OCI-LY7 (cell line): ENCODE results near the gene XKR7. TPM values are rescaled to one million over a fixed set of nuclear protein-coding genes. Genes with fewer than 3 reads are reported as not detected.

Source experiments
- BruUV-seq: library from RNA; stranded (reverse); fragments of 400-500 nt; replicated peaks from 2 replicates; lab custom pipeline; 2021; lab: Mats Ljungman, UMichigan
- CTCF ChIA-PET: fragments of 300-600 bp; sonication (Branson Sonifier 250); formaldehyde crosslinking; loops from one replicate; lab custom pipeline; 2022; ENCODE audit warnings: antibody characterized with exemption; ENCODE audit not compliant: unreplicated experiment; lab: Charles Lee
- POLR2A ChIA-PET: fragments of 300-600 bp; sonication (Branson Sonifier 250); formaldehyde crosslinking; loops from one replicate; lab custom pipeline; 2022; ENCODE audit warnings: antibody characterized with exemption; lab: Charles Lee
- DNase-seq: peaks from one replicate; pipeline ENCODE4 v3.0.0-alpha.2; 2015; ENCODE audit warnings: low spot score
- H2AFZ ChIP-seq: fragments of 200-600 bp; sonication (generic), shearing (Covaris generic); 2 replicates; pipeline ENCODE4 v1.6.1; 2014; ENCODE audit warnings: mild to moderate bottlenecking, antibody characterized with exemption, low read length, moderate library complexity
- H3K27ac ChIP-seq: fragments of 200-600 bp; sonication (generic); 2 replicates; pipeline ENCODE4 v1.5.1; 2014; ENCODE audit warnings: mixed run types, low read depth, mild to moderate bottlenecking, moderate library complexity, low read length, inconsistent platforms; ENCODE audit not compliant: poor library complexity, severe bottlenecking
- H3K36me3 ChIP-seq: fragments of 200-600 bp; sonication (generic); 2 replicates; pipeline ENCODE4 v1.6.1; 2014; ENCODE audit warnings: mild to moderate bottlenecking, antibody characterized with exemption, low read length, moderate library complexity, mixed read lengths; ENCODE audit not compliant: insufficient read depth
- H3K4me1 ChIP-seq: fragments of 200-600 bp; sonication (generic); 2 replicates; pipeline ENCODE4 v1.5.1; 2014; ENCODE audit warnings: mild to moderate bottlenecking, low read length; ENCODE audit not compliant: insufficient read depth, poor library complexity, severe bottlenecking
- H3K4me2 ChIP-seq: fragments of 200-600 bp; sonication (generic); 2 replicates; pipeline ENCODE4 v1.6.1; 2014; ENCODE audit warnings: mild to moderate bottlenecking, low read length
- H3K4me3 ChIP-seq: fragments of 200-600 bp; sonication (generic); 2 replicates; pipeline ENCODE4 v1.5.1; 2014; ENCODE audit warnings: mild to moderate bottlenecking, low read depth, low read length; ENCODE audit not compliant: poor library complexity, severe bottlenecking
- H3K79me2 ChIP-seq: fragments of 200-600 bp; sonication (generic); 2 replicates; pipeline ENCODE4 v1.6.1; 2016; ENCODE audit warnings: low read depth, mild to moderate bottlenecking, low read length, moderate library complexity, mixed read lengths; ENCODE audit not compliant: insufficient read depth
- H3K9me2 ChIP-seq: fragments of 200-600 bp; sonication (generic); 2 replicates; pipeline ENCODE4 v1.6.1; 2016; ENCODE audit warnings: mild to moderate bottlenecking, low read length, mixed read lengths; ENCODE audit not compliant: insufficient read depth
- H3K9me3 ChIP-seq: fragments of 200-600 bp; sonication (generic); 2 replicates; pipeline ENCODE4 v1.6.1; 2014; ENCODE audit warnings: mild to moderate bottlenecking, mixed run types, low read length, mixed read lengths
- H4K20me1 ChIP-seq: fragments of 200-600 bp; sonication (generic); 2 replicates; pipeline ENCODE4 v1.6.1; 2014; ENCODE audit warnings: mild to moderate bottlenecking, antibody characterized with exemption, low read length, moderate library complexity, mixed read lengths; ENCODE audit not compliant: insufficient read depth
- EZH2phosphoT487 ChIP-seq: fragments of 200-600 bp; sonication (generic); IDR thresholded peaks from 2 replicates; pipeline ENCODE4 v1.6.1; 2018; ENCODE audit warnings: low read depth, borderline replicate concordance, mild to moderate bottlenecking, mixed run types, antibody characterized with exemption, low read length, moderate library complexity, mixed read lengths
- intact Hi-C: fragments of 100-400 bp; cut with micrococcal nuclease; formaldehyde crosslinking; loops from one replicate; pipeline ENCODE4 v1.10.0; 2022; ENCODE audit not compliant: unreplicated experiment
- total RNA-seq, 2 experiments: library from RNA; depleted of rRNA in 1 of 2; stranded (reverse); fragments of >200 nt in 1 of 2; shearing (Covaris generic) in 1 of 2; gene quantifications; 2 replicates each; pipeline ENCODE4 v1.2.3, GENCODE V29; 2014 to 2022
- TF ChIP-seq, protein P1 (sequence below): fragments of 200-600 bp; sonication (generic); conservative IDR thresholded peaks from 2 replicates; pipeline ENCODE4 v1.5.1; 2014; ENCODE audit warnings: mild to moderate bottlenecking, antibody characterized with exemption, low read length, moderate library complexity, mixed read lengths

XKR7 gene
- total RNA-seq, 2 experiments from 2014 or later = not detected

- Histone ChIP-seq H2AFZ (no peak overlapping the region), H3K27ac (no peak overlapping the region), H3K9me2 (no peaks in the 10 kb centered on the region), H3K36me3 (no peaks in the 10 kb centered on the region), H3K4me2 (no peak overlapping the region), H3K9me3 (no peaks in the 10 kb centered on the region), H3K4me1 (no peaks in the 10 kb centered on the region), H3K4me3 (no peak overlapping the region), H4K20me1 (no peaks in the 10 kb centered on the region), H3K79me2 (no peaks in the 10 kb centered on the region)
- no TSS peak for BruUV-seq
- DNase-seq = no peak
- no peak for TF ChIP-seq EZH2phosphoT487
- TF ChIP-seq, protein P1, sequence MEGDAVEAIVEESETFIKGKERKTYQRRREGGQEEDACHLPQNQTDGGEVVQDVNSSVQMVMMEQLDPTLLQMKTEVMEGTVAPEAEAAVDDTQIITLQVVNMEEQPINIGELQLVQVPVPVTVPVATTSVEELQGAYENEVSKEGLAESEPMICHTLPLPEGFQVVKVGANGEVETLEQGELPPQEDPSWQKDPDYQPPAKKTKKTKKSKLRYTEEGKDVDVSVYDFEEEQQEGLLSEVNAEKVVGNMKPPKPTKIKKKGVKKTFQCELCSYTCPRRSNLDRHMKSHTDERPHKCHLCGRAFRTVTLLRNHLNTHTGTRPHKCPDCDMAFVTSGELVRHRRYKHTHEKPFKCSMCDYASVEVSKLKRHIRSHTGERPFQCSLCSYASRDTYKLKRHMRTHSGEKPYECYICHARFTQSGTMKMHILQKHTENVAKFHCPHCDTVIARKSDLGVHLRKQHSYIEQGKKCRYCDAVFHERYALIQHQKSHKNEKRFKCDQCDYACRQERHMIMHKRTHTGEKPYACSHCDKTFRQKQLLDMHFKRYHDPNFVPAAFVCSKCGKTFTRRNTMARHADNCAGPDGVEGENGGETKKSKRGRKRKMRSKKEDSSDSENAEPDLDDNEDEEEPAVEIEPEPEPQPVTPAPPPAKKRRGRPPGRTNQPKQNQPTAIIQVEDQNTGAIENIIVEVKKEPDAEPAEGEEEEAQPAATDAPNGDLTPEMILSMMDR = no peak
- POLR2A ChIA-PET = no interaction called here
- CTCF ChIA-PET = no interaction called here
- intact Hi-C loops = no loop called here
Measured at GRCh38 chr20:32010666-32011065, 42.7 kb downstream of the XKR7 start.

DNA sequence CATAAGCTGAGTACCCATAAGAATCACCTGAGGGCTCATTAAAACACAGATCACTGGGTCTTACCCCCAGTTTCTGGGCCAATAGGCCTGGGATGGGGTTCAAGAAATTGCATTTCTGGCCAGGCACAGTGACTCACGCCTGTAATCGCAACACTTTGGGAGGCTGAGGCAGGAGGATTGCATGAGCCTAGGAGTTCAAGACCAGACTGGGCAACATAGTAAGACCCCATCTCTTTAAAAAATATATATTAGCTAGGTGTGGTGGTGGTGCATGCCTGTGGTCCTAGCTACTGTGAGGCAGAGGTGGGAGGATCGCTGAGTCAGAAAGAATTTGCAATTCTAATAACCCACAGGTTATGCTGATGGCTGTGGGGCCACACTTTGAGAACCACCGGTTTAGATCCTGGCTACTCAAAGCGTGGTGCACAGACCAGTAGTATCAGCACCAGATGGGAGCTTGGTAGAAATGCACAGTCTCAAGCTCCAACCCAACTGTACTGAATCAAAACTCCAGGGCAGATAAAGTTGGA is 44.3 kb downstream of the XKR7 start:
- Histone ChIP-seq H3K27ac (no peak overlapping the region), H3K79me2 (no peaks in the 10 kb centered on the region), H3K4me3 (no peak overlapping the region), H3K9me3 (no peaks in the 10 kb centered on the region), H3K36me3 (no peaks in the 10 kb centered on the region), H3K9me2 (no peaks in the 10 kb centered on the region), H2AFZ (no peak overlapping the region), H4K20me1 (no peaks in the 10 kb centered on the region), H3K4me1 (no peaks in the 10 kb centered on the region), H3K4me2 (no peak overlapping the region)
- no peak for DNase-seq
- no TSS peak for BruUV-seq
- intact Hi-C loops = no loop called here
- TF ChIP-seq EZH2phosphoT487 = no peak
- TF ChIP-seq, protein P1 = no peak
- ChIA-PET POLR2A (no interaction called here), CTCF (no interaction called here)

DNA sequence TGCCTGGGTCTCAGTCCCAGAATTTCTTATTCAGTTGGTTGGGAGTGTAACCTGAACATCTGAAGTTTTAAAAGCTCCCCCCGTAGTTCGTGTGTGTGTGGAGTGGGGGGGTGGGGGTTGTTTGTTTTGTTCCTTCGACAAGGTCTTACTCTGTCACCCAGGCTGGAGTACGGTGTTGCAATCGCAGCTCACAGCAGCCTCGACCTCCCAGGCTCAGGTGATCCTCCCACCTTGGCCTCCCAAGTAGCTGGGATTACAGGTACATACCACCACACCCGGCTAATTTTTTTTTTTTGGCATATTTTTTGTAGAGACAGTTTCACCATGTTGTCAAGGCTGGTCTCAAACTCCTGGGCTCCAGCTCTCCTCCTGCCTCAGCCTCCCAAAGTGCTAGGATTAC is 45.4 kb downstream of the XKR7 start:
- H3K4me1 ChIP-seq = no peaks in the 10 kb centered on the region

More for the DNA sequence above, 45.4 kb downstream of the XKR7 start:
- Histone ChIP-seq H3K9me2 (no peaks in the 10 kb centered on the region), H3K9me3 (no peaks in the 10 kb centered on the region), H2AFZ (no peak overlapping the region), H3K4me2 (no peak overlapping the region), H3K79me2 (no peaks in the 10 kb centered on the region), H4K20me1 (no peaks in the 10 kb centered on the region), H3K27ac (no peak overlapping the region), H3K36me3 (no peaks in the 10 kb centered on the region), H3K4me3 (no peak overlapping the region)
- CTCF ChIA-PET = interaction anchor here (0.6 kb wide), 1 partner anchor 160 kb away, joined by 3 read pairs; no protein-coding TSS in a partner anchor
- no peak for DNase-seq
- intact Hi-C loops = no loop called here
- TF ChIP-seq EZH2phosphoT487 = no peak
- TF ChIP-seq, protein P1 = no peak
- BruUV-seq = no TSS peak
- POLR2A ChIA-PET = interaction anchor here (0.6 to 0.7 kb wide), 2 partner anchors 77 to 206 kb away, joined by 3 read pairs; no protein-coding TSS in a partner anchor
